GM21360 (cell line): ENCODE measurements around the gene CAPN2.

ENCODE experiments used
- ATAC-seq: cut with Tn5 transposase; IDR thresholded peaks from one replicate; pipeline ENCODE4 v1.9.1; 2021; ENCODE audit warnings: mild to moderate bottlenecking, moderate library complexity; ENCODE audit not compliant: unreplicated experiment

The CAPN2 gene

DNA sequence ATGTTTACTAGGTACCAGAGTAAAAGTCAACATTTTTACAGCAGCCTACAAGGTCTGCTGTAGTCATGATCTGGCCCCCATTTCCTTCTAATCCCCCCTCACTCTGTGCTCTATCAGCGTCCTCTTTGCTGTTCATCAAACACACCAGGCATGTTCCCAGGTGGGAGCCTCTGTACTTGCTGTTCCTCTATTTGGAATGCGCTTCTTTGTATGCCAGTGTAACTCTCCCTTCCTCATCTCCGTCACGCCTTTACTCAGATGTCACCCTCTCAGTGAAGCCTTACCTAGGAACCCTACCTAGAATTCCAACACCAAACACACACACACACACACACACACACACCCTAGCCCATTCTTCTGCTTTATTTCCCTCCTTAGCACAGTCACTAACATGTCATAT lies 112.4 kb downstream of the CAPN2 start:
- ATAC-seq = no peak
